SHP77 treated with DMSO at 0.1 percent for 48 hours (cell line): ENCODE results near the gene CACNA1I.
A peak's percentile ranks its signal among the peaks of the same experiment; 100 is the strongest.
"Not testable (repeated sequence)": the region's sequence is repeated elsewhere in the genome, so short reads cannot be mapped to it uniquely, and the experiment has no call there.

Experiments used
- DNase-seq: peaks from one replicate; lab custom pipeline; 2025; lab: John Stamatoyannopoulos, UW

The CACNA1I gene

DNA sequence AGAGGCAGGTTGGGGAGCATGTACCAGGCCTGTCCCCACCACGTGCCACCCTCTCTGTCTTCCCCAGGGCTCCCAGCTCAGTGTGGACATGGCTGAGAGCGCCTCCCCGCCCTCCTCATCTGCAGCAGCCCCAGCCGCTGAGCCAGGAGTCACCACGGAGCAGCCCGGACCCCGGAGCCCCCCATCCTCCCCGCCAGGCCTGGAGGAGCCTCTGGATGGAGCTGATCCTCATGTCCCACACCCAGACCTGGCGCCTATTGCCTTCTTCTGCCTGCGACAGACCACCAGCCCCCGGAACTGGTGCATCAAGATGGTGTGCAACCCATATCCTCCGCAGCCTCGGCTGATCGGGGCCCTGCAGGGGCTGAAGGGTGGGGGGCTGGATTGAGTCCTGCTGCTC is at the start of gene CACNA1I:
CACNA1I (plus strand) TSS at position 89 of the 400 bp plus-strand sequence; CDS start at position 89, 0 bp downstream.
- no peak for DNase-seq

DNA sequence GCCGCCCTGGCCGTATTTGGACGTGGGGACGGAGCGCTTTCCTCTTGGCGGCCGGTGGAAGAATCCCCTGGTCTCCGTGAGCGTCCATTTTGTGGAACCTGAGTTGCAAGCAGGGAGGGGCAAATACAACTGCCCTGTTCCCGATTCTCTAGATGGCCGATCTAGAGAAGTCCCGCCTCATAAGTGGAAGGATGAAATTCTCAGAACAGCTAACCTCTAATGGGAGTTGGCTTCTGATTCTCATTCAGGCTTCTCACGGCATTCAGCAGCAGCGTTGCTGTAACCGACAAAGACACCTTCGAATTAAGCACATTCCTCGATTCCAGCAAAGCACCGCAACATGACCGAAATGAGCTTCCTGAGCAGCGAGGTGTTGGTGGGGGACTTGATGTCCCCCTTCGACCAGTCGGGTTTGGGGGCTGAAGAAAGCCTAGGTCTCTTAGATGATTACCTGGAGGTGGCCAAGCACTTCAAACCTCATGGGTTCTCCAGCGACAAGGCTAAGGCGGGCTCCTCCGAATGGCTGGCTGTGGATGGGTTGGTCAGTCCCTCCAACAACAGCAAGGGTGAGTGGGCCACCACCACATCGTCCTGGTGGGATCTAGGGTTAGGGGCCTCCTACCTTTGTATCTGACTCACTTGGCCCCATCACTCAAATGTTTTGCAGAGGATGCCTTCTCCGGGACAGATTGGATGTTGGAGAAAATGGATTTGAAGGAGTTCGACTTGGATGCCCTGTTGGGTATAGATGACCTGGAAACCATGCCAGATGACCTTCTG is 49.3 kb upstream of the CACNA1I start:
- not testable (repeated sequence) for DNase-seq

DNA sequence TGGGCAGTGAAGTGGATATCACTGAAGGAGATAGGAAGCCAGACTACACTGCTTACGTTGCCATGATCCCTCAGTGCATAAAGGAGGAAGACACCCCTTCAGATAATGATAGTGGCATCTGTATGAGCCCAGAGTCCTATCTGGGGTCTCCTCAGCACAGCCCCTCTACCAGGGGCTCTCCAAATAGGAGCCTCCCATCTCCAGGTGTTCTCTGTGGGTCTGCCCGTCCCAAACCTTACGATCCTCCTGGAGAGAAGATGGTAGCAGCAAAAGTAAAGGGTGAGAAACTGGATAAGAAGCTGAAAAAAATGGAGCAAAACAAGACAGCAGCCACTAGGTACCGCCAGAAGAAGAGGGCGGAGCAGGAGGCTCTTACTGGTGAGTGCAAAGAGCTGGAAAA is 48.5 kb upstream of the CACNA1I start:
- DNase-seq, result not testable (repeated sequence)

DNA sequence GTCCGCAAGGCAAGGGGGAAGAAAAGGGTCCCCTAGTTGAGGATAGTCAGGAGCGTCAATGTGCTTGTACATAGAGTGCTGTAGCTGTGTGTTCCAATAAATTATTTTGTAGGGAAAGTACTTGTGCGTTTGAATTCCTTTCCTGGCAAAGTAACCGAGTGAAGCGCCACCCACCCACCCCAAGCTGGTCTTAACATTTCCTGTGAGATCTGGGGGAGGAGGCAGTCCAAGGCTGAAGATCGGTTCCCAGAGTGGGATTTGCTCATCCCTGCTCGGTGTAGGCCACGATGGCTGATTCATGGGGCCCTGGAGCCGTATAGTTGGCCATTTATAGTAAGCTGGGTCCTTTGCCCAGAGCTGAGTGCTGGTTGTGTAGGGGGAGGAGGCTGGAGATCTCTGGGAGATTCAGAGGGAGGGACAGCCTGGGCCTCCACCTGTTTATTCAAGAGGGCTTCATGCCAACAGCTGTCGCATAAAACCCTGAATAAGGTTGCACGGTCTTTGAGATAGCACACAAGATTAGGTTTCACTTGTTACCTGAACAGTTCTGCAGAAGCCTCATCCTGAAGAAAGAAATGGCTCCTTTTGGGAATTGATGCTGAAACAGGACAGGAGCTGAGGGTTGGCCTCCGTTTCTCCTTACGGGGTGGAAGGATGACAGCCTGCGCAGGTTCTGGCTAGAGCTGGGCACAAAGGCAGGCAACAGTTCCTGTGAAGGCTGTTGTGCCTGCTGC is 47.8 kb upstream of the CACNA1I start:
- DNase-seq, result peak; percentile 16

DNA sequence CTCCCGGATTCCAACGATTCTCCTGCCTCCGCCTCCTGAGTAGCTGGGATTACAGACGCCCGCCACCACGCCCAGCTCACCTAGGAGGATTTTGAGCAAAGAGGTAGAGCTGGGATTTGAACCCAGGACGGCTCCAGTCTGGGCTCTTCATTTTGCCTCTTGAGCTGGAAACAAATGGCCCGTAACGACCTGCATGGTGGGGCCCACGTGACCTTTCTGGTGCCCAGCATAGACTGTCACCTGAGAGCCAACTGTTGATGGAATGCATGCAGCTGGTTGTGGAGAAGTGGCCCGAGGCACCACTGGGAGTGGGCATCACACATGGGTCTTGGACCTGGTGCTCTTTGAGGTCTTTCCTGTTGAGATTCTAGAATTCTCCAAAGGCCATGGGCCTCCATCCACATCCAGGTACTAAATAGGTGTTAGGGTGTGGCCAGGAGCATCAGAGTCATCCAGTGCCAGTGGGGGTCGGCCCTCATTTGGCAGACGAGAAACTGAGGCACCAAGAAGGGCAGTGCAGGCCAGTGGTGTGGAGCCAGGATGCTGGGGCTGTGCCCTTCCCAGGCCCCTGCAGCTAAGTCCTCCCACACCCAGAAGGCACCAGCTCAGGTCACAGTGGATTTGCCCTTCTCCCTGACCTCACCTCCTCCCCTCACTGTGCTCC is 46.3 kb upstream of the CACNA1I start:
- DNase-seq, result no peak

DNA sequence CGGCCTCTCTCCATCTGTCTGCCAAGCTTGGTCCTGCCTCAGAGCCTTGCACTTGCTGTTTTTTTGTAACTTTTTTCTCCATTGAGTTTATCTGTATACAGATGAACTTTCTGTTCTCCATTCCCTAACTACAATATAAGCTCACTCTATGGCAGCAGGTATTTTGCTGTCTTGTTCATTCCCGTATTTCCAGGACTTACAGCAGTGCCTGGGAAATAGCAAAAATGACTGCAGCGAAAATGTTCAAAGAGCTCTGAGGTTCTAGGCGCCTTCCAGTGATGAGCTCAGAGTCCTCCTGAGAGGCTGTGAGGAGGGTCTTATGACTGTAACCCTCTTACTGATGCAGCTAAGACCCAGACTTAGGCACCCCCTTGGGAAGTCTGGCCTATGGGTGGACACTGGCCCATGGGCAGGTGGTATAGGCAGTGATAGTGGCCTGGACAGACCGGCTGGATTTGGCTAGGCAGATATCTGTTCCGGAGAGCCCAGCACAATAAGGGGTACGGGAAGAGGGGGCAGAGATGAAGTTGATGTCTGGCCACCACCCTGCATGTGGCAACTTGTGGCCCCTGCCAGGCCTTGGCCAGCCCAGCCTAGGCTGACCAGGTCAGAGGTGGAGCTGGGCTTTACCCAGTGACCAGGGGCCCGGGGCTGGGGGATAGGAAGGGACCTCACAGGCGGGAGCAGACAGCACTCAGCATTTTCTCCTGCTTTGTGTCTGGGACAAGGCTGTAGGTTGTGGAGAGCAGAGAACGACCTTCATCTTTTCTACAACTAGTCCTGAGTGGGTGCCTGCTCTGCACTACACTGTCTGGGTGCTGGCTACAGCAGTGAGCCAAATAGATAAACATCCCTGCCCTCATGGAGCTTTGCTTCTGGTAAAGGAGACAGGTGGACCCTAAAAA is 45.5 kb upstream of the CACNA1I start:
- no peak for DNase-seq

DNA sequence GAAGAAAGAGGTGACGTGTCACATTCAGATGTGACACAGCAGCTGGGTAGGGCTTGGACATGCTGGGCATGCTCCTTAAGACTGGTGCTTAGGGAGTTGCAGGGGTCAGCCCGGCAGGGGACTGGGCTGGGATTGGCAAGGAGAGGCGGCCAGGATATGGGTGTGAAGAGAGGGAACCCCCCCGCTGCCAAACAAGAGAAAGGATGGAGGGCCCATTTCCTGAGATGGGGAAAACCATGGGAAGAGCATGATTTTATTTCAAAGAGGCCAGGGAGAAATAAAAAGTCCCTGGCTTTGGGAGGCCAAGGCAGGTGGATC is 44.9 kb upstream of the CACNA1I start:
- DNase-seq, result no peak

DNA sequence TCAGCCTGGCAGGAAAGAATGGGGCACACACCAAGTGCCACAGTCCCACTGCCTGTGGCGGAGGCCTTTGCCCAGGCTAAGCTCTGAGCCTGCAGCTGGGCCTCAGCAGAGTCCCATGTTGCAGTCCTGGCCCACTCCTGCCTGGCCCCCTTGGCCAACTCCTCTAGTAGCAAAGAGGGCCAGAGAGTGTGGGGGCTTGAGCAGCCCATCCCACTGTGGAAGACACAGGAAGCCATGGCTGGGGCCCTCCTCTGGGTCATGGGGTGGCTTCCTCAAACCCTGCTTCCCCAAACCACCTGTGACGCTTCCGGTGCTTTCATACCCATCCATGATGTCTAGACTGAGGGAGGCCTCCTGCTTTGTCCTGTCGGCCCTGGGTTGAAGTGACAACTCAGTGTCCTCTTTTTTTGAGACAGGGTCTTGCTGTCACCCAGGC is 43.8 kb upstream of the CACNA1I start:
- no peak for DNase-seq

DNA sequence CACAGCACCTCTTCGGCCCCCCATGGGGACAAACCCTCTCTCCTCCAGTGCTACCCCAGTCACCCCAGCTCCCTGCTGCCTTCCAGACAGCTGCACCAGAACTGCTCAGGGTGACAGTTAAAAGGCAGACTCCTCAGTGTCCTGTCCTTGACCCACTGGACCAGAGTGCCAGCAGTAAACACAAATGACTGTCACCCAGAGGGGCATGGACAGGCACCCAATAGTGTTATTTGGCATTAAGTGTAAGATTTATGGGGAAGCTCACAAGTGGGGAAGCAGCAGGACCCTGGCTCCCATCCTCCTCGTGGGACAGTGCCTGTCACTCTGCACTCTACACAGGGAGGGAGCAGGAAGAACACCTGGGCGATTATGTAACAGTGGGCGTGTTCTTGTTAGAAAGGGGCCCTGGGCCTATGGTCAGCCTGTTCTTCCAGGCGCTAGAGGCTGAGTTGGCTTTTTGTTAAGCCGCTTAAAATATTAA is 43.0 kb upstream of the CACNA1I start:
- DNase-seq, result no peak

DNA sequence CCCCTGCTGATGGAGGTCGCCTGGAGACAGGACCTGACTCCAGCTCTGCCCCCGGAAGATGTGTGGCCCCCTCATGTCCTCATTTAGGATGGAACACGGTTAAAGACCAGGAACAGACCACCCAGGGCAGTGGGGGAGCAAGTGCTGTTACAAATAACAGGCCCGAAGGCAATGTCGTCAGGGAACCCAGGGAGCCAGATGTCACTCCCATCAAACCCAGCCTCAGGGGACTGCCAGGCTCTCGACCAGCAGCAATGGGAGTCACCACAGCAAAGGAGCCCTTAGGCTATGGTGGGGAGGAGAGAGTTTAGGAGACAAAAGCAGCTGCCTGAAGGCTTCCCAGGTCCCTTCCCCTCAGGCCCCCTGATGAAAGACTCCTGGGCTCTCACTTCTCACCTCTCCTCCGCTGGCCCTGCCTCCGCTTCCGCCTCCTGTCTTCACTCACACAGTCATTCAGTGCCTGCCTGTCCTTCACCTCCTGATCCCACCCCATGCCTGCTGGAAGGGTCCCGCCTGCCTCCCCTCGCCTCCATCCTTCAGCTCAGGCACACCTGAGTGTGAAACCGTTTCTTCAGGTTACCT is 42.4 kb upstream of the CACNA1I start:
- no peak for DNase-seq

DNA sequence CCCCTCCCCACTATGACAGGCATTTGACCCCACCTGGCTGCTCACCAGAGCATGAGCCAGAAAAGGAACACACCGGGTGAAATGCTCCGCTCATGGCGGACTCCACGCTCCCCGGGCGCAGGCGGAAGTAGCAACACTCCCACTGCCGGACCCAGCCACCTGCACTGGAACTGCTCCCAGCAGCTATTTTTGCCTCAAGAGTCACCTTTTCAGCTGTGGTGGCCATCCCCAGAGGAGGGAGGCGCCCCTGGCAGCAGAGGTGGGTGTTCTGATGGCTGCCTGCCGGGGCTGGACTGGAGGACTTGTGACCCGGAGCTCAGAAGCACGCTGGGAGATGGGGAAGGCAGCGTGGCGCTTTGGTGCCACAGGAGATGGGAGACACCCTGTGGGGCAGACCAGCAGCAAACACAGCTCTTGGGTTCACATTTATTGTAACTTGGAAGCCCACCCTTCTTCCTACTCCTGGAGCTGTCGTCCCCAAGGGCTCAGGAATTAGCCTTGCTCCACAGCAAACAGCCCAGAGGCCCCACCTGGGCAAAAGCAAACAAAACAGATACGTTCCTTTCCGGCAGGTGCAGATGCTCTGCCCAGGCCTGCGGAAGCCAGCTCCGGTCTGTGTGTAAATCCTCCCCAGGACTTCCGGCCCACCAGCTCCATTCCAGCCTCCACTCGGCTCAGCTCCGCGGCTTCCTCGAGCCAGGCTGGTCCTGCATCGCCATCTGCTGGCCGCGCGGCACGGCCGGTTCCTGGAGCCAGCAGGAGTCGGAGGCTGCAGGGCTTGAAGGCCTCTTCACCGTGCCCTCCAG is 41.7 kb upstream of the CACNA1I start:
- DNase-seq, result peak; percentile 90

DNA sequence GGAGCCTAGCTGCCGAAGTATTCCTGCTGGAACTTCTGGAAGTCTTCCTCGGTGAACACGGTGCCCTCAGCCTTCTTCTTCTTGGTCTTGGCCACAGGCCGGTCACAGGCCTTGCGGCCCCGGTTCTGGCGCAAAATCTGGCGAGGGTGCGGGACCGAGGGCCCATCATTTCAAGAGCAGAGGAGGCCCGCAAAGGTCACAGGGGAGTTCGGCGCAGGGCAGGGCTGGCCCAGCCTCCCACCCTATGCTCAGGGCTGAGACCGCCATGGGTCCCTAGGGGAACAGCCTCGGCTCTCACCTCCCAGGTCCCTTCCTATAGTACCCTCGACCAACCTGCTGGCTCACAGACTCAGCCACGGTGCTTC is 41.1 kb upstream of the CACNA1I start:
- no peak for DNase-seq

DNA sequence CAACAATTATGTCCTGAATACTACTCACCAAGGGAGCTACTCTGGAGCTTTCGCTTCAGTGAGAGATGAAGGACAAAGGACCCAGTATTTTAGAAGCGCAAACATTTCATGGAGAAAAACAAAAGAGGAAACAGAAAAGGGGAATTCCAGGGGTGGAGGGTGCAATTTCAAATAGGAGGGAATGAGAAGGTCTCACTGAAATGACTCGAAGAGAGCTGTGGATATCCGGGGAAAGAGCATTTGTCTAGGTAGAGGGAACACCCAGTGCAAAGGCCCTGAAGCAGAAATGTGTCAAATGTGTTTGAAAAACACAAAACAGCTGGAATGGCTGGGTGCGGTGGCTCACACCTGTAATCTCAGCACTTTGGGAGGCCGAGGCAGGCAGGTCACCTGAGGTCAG is 40.4 kb upstream of the CACNA1I start:
- no peak for DNase-seq

DNA sequence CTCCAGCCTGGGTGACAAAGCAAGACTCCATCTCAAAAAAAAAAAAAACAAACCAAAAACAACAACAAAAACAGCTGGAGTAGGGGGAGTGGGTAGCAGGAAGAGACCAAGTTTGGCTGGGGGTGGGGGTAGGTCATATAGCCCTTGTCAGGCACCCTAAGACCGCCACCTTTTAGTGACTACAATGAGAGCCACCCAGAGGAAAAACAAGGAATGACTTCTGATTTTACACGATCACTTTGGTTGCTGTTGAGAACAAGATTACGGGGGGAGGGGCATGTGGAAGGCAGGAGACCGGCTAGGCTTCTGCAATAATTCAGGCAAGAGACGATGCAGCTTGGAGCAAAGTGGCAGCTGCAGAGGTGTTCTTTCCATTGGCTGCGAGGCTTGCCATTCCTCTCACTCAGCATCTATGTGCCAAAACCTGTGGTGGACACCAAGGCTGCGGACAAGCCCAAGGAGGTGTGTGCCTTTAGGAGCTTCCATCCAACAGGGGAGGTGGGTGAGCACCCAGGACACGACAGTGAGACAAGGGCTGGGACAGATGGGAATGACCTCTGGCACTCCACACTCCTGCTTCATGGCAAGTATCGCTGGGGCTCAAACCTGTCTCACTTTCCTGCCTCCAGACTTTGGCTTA is 39.7 kb upstream of the CACNA1I start:
- DNase-seq, result no peak

DNA sequence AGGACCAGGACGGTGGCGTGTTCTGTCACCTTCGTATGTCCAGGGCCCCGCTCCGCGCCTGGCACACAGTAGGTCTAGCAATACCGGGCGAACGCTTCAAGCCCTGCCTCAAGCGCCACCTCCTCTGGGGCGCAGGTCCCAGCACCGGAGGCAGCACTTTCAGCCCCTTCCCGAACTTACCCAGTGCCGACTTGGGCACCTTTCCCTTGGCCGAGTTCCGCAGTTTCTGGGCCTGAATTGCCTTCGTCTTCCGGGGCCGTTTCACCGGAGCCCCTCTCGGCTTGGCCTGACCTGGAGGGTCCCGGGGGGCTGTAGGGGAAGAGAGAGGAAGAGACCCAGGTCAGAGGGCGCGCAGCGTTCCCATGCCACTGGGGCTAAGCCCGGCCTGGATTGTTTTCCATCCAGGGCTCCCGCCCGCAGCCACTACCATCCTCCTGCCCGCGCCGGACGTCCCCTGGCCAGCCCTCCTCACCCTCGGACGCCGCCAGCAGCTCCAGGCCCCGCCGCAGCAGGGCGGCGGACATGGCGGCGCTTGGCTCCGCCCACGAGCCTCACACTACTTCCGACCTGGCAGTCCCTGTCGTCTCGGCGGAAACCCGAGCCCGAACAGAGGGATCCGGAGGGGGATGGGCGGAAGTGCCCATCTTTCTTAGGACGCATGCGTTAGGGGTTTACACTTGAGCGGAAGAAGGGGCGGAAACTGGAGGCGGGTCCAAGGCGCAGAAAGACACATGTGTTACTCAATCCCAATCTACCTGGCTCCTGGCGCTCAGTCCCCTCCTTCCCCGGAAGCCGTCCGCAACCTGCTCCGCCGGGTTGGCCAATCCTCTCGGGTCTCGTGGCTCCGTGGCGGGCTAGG is 38.1 kb upstream of the CACNA1I start, which contains the start of gene RPS19BP1:
RPS19BP1 (minus strand) TSS at position 534 of the 859 bp plus-strand sequence; CDS start at position 524, 10 bp downstream.
- peak; percentile 99 for DNase-seq

DNA sequence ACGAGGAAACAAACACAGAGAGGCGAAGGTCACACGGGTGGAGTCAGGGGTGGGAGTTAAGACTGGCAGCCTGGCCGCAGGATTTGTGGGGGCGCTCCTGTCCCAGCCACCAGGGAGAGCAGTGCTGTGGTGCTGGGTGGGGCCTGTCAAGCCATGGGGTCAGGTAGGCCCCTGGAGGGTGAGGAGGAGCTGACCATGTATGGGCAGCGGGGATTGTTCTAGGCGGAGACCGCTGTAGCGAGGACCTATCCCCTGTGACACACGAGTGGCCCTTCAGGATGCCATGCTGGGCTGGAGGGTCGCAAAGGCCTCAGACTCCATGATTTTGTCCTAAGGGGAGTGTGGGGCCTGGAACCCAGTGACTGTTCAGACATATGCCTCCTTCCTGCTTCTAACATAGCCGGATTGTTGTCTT is 36.5 kb upstream of the CACNA1I start:
- no peak for DNase-seq

DNA sequence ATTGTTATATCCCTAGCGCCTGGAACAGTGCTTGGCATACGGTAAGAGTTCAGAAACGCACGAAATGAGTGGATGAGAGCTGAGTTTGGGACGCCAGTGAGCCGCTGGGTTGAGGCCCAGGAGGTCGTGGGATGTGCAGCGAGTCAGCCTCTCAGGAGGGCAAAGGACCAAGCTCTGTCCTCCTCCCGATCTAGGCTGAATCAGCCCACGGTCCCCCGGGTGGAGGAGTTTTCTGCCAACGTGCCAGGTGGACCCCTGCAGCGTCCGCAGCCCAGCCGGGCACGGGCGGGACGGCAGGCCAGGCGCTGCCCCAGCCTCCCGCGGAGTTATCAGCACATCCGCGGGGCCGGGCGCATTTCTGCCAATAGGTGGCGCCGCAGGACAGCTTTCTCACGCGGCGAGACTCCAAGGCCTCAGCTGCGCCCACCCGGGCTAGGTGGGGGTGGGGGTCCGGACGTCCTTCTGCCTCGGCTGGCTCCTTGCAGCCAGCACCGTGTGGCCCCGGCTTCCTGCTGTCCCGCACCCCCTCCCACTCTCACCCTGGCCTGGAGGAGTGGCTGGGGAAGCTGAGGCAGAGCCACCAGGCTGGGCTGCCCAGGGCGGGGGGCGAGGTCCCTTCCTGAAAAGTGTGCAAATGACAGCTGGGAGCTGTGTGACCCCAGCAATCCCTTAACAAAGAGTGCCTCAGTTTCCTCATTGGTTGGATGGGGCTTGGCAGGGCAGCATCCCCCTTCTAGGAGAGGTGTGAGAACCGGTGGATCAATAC is 35.8 kb upstream of the CACNA1I start:
- peak; percentile 13 for DNase-seq

DNA sequence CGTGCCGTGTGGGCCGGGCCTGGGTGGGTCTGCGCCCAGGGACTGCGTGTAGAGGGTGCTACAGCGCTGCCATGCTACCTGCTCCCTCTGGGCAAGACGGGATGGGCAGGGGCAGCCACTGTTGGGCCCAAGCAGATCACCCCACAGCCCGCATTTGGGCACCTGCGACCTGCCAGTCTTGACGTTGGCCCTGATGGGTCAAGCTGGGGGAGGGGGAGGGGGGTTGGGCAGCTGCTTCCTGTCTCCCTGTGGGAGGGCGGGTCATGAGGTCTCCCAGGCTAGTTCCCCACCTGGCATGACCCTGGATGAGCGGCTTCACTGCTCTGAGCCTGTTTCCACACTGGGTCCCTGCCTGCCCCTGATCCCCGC is 35.2 kb upstream of the CACNA1I start:
- no peak for DNase-seq
